K562 (cell line): ENCODE measurements around the gene ARF4. TPM values are rescaled to one million over a fixed set of nuclear protein-coding genes. Genes with fewer than 3 reads are reported as not detected.

Experiments
- ATF3 ChIP-seq, 2 experiments: fragments of 450-650 bp in 1 of 2; sonication (generic) in 1 of 2; formaldehyde crosslinking in 1 of 2; IDR thresholded peaks in 1 of 2; conservative IDR thresholded peaks in 1 of 2; 2 replicates each; pipeline versions ENCODE4 v1.6.1 to v1.8.1; 2016 to 2023; ENCODE audit warnings: mild to moderate bottlenecking in 2 of 2, moderate library complexity in 2 of 2, inconsistent platforms in 1 of 2, missing genetic modification reagents in 1 of 2
- CSDE1 ChIP-seq, 2 experiments: fragments of 450-650 bp; IDR thresholded peaks; 2 replicates each; pipeline ENCODE4 v1.6.1; 2016; ENCODE audit warnings: mild to moderate bottlenecking in 1 of 2
- DPF2 ChIP-seq: fragments of 450-650 bp; IDR thresholded peaks from 2 replicates; pipeline ENCODE4 v1.6.1; 2016
- FUS ChIP-seq: fragments of 200-400 bp; formaldehyde crosslinking; optimal IDR thresholded peaks from 2 replicates; pipeline ENCODE3; 2017; ENCODE audit warnings: low read depth, low read length
- HMGXB4 ChIP-seq: sonication (generic); formaldehyde crosslinking; IDR thresholded peaks from 2 replicates; pipeline ENCODE4 v1.8.1; 2023; ENCODE audit warnings: mild to moderate bottlenecking, missing genetic modification reagents
- MAFG ChIP-seq: fragments of 450-650 bp; conservative IDR thresholded peaks from 2 replicates; pipeline ENCODE4 v1.6.1; 2016; ENCODE audit warnings: missing genetic modification characterization, missing compliant biosample characterization
- MCM7 ChIP-seq, 2 experiments: fragments of 450-650 bp; IDR thresholded peaks; 2 replicates each; pipeline ENCODE4 v1.6.1; 2016 to 2018
- MIER1 ChIP-seq: fragments of 450-650 bp; IDR thresholded peaks from 2 replicates; pipeline ENCODE4 v1.6.1; 2016; ENCODE audit warnings: antibody characterized with exemption, mild to moderate bottlenecking, low read depth
- POLR2A ChIP-seq: fragments of 450-650 bp; conservative IDR thresholded peaks from 2 replicates; pipeline ENCODE4 v1.6.1; 2016
- RAD51 ChIP-seq: fragments of 450-650 bp; IDR thresholded peaks from 2 replicates; pipeline ENCODE4 v1.7.1; 2016; ENCODE audit warnings: low read depth, mild to moderate bottlenecking, borderline replicate concordance
- RBM39 ChIP-seq: fragments of 200-400 bp; formaldehyde crosslinking; optimal IDR thresholded peaks from 2 replicates; pipeline ENCODE3; 2018; ENCODE audit warnings: low read depth, low read length
- SAP30 ChIP-seq: fragments of 200-600 bp; sonication (generic); IDR thresholded peaks from 2 replicates; pipeline ENCODE4 v1.6.1; 2012; ENCODE audit warnings: borderline replicate concordance, low read depth, mild to moderate bottlenecking, moderate library complexity, low read length, control low read depth, inconsistent platforms; ENCODE audit not compliant: insufficient read depth, poor library complexity, severe bottlenecking
- SMARCB1 ChIP-seq: IDR thresholded peaks from 2 replicates; pipeline ENCODE4 v1.6.1; 2011; ENCODE audit warnings: improper control_type of control experiment, low read depth; ENCODE audit not compliant: insufficient read length
- SP2 ChIP-seq: IDR thresholded peaks from 2 replicates; pipeline ENCODE4 v1.6.1; 2011; ENCODE audit warnings: mild to moderate bottlenecking, low read depth, low read length, moderate library complexity; ENCODE audit not compliant: poor library complexity, severe bottlenecking; ENCODE audit errors: extremely low read depth
- WHSC1 ChIP-seq: IDR thresholded peaks from one replicate; pipeline ENCODE4 v1.6.1; 2012; ENCODE audit warnings: low read length, control low read depth, inconsistent platforms
- polyA plus RNA-seq, 8 experiments: library from polyadenylated mRNA; depleted of rRNA in 4 of 8; stranded (reverse) in 5 of 8; unstranded in 3 of 8; fragments of >200 nt; fragmentation: Nextera tagmentation in 2 of 8; fragmentation: Illumina TruSeq in 1 of 8; extraction: Ambion mirVana in 2 of 8; extraction: Trizol in 1 of 8; gene quantifications; 2 replicates each; pipeline versions ENCODE4 v1.2.1 to v1.2.3, GENCODE V29; 2011 to 2014; ENCODE audit warnings: inconsistent platforms in 1 of 8, missing spikeins in 1 of 8
- total RNA-seq, 7 experiments: library from RNA; depleted of rRNA in 6 of 7; stranded (reverse); fragments of >200 nt in 6 of 7; fragmentation: Illumina TruSeq in 2 of 7; extraction: Trizol in 2 of 7; gene quantifications; 2 replicates each; pipeline versions ENCODE4 v1.2.1 to v1.2.3, GENCODE V29; 2011 to 2021; ENCODE audit warnings: low replicate concordance in 1 of 7
- TF ChIP-seq, protein P1 (sequence below): fragments of 450-650 bp; IDR thresholded peaks from 2 replicates; pipeline ENCODE4 v1.6.1; 2018; ENCODE audit warnings: mild to moderate bottlenecking, low read depth; ENCODE audit not compliant: partially characterized antibody
- TF ChIP-seq, protein P2 (sequence below): sonication (generic); formaldehyde crosslinking; IDR thresholded peaks from 2 replicates; pipeline ENCODE4 v1.9.0; 2022; ENCODE audit warnings: mild to moderate bottlenecking, missing genetic modification reagents
- TF ChIP-seq, protein P3 (sequence below), 2 experiments: IDR thresholded peaks; 2 replicates each; pipeline ENCODE4 v1.6.1; 2012; ENCODE audit warnings: improper control_type of control experiment in 2 of 2, low read depth in 2 of 2, low read length in 2 of 2, borderline replicate concordance in 1 of 2
- TF ChIP-seq, protein P4 (sequence below): fragments of 250-450 bp; sonication (Bioruptor Pico); IDR thresholded peaks from 2 replicates; pipeline ENCODE4 v1.8.0; 2022; ENCODE audit warnings: inconsistent platforms, mild to moderate bottlenecking, moderate library complexity, borderline replicate concordance

Gene ARF4
- total and polyA plus RNA-seq, 9 of the 15 experiments (the other 6 are each of a cell fraction or from before 2014, with no cell fraction given): 41.1 to 273 (median 83.8) TPM

- no peak for TF ChIP-seq WHSC1
- TF ChIP-seq FUS: no peak
- TF ChIP-seq POLR2A: peak; percentile 64
- TF ChIP-seq, protein P1, sequence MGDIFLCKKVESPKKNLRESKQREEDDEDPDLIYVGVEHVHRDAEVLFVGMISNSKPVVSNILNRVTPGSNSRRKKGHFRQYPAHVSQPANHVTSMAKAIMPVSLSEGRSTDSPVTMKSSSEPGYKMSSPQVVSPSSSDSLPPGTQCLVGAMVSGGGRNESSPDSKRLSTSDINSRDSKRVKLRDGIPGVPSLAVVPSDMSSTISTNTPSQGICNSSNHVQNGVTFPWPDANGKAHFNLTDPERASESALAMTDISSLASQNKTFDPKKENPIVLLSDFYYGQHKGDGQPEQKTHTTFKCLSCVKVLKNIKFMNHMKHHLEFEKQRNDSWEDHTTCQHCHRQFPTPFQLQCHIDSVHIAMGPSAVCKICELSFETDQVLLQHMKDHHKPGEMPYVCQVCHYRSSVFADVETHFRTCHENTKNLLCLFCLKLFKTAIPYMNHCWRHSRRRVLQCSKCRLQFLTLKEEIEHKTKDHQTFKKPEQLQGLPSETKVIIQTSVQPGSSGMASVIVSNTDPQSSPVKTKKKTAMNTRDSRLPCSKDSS: no peak
- TF ChIP-seq, protein P2, sequence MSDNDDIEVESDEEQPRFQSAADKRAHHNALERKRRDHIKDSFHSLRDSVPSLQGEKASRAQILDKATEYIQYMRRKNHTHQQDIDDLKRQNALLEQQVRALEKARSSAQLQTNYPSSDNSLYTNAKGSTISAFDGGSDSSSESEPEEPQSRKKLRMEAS (CRISPR knock-in tag): no peak
- no peak for TF ChIP-seq ATF3 (IDR thresholded peaks at IDR 0.05)
- no peak for TF ChIP-seq ATF3 (CRISPR knock-in tag; conservative IDR thresholded peaks at IDR 0.05)
- peak; percentile 95 for TF ChIP-seq DPF2
- no peak for TF ChIP-seq MAFG (tag)
- TF ChIP-seq CSDE1 (IDR thresholded peaks at IDR 0.05): no peak
- TF ChIP-seq, protein P3, sequence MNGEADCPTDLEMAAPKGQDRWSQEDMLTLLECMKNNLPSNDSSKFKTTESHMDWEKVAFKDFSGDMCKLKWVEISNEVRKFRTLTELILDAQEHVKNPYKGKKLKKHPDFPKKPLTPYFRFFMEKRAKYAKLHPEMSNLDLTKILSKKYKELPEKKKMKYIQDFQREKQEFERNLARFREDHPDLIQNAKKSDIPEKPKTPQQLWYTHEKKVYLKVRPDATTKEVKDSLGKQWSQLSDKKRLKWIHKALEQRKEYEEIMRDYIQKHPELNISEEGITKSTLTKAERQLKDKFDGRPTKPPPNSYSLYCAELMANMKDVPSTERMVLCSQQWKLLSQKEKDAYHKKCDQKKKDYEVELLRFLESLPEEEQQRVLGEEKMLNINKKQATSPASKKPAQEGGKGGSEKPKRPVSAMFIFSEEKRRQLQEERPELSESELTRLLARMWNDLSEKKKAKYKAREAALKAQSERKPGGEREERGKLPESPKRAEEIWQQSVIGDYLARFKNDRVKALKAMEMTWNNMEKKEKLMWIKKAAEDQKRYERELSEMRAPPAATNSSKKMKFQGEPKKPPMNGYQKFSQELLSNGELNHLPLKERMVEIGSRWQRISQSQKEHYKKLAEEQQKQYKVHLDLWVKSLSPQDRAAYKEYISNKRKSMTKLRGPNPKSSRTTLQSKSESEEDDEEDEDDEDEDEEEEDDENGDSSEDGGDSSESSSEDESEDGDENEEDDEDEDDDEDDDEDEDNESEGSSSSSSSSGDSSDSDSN (IDR thresholded peaks at IDR 0.05; ENCODE audit: borderline replicate concordance in 1 of 2, low read depth in 2 of 2, low read length in 2 of 2): no peak
- TF ChIP-seq SP2: no peak
- TF ChIP-seq MIER1: no peak
- no peak for TF ChIP-seq MCM7 (IDR thresholded peaks at IDR 0.05)
- no peak for TF ChIP-seq RAD51
- TF ChIP-seq SMARCB1: no peak
- TF ChIP-seq RBM39: no peak
- TF ChIP-seq, protein P4, sequence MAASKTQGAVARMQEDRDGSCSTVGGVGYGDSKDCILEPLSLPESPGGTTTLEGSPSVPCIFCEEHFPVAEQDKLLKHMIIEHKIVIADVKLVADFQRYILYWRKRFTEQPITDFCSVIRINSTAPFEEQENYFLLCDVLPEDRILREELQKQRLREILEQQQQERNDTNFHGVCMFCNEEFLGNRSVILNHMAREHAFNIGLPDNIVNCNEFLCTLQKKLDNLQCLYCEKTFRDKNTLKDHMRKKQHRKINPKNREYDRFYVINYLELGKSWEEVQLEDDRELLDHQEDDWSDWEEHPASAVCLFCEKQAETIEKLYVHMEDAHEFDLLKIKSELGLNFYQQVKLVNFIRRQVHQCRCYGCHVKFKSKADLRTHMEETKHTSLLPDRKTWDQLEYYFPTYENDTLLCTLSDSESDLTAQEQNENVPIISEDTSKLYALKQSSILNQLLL (CRISPR knock-in tag): no peak
- TF ChIP-seq SAP30: no peak
- no peak for TF ChIP-seq HMGXB4 (CRISPR knock-in tag)
Measured at GRCh38 chr3:57598765-57599360, 1.7 kb upstream of the ARF4 start (continued).
